Measurements from ENCODE around the gene IER5L. TPM values are rescaled to one million over a fixed set of nuclear protein-coding genes. Genes with fewer than 3 reads are reported as not detected.

IER5L gene
- total RNA-seq, 2 donors from 2014 or later, result 6.8 to 8.1 TPM

DNA sequence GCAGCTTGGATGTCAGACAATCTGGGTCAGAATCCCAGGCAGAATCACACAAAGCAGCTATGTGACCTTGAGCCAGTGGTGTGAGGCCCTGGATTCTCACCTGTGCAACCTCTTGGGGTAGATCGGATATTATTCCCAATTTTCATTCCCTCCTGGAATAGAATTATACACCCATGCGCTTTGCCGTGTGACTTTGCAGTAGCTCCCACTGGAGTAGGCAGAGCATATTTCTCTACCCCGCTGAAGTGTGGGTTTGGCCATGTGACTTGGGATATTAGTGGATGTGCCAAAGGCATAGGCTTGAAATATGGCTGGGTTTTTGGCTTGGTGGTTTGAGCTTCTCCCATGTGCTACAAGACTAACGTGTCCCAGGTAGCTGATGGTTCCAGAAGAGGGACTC, 35.5 kb upstream of the IER5L start:
- Mint-ChIP-seq H3K9me3 (no peaks in the 10 kb centered on the region), H3K36me3 (ENCODE audit: low read depth) (peaks cover 12% of the 10 kb centered on the region), H3K4me1 (peaks cover 15% of the 10 kb centered on the region), H3K27me3 (ENCODE audit: insufficient read depth) (no peaks in the 10 kb centered on the region), H3K4me3 (no peak overlapping the region), H3K27ac (no peak overlapping the region)
- Histone ChIP-seq H3K4me1 (ENCODE audit: control insufficient read depth, insufficient read depth, low read length) (no peaks in the 10 kb centered on the region), H3K9ac (ENCODE audit: extremely low read depth, low read length, poor library complexity, severe bottlenecking) (no peak overlapping the region), H3K27ac (ENCODE audit: low read depth, low read length) (no peak overlapping the region), H3K4me3 (ENCODE audit: low read length) (no peak overlapping the region), H3K36me3 (ENCODE audit: control insufficient read depth, insufficient read depth, low read length) (no peaks in the 10 kb centered on the region), H3K9me3 (ENCODE audit: control insufficient read depth, low read length) (no peaks in the 10 kb centered on the region), H3K27me3 (ENCODE audit: control insufficient read depth, insufficient read depth, low read length, poor library complexity, severe bottlenecking) (no peaks in the 10 kb centered on the region)
- no peak for DNase-seq
- TF ChIP-seq, protein P1, sequence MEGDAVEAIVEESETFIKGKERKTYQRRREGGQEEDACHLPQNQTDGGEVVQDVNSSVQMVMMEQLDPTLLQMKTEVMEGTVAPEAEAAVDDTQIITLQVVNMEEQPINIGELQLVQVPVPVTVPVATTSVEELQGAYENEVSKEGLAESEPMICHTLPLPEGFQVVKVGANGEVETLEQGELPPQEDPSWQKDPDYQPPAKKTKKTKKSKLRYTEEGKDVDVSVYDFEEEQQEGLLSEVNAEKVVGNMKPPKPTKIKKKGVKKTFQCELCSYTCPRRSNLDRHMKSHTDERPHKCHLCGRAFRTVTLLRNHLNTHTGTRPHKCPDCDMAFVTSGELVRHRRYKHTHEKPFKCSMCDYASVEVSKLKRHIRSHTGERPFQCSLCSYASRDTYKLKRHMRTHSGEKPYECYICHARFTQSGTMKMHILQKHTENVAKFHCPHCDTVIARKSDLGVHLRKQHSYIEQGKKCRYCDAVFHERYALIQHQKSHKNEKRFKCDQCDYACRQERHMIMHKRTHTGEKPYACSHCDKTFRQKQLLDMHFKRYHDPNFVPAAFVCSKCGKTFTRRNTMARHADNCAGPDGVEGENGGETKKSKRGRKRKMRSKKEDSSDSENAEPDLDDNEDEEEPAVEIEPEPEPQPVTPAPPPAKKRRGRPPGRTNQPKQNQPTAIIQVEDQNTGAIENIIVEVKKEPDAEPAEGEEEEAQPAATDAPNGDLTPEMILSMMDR (conservative IDR thresholded peaks at IDR 0.05), result no peak
- WGBS, 2 experiments (ENCODE audit: insufficient coverage in 1 of 2, insufficient read length in 1 of 2), result 95 to 97% methylated on average over 5 of the region's 5 CpGs

DNA sequence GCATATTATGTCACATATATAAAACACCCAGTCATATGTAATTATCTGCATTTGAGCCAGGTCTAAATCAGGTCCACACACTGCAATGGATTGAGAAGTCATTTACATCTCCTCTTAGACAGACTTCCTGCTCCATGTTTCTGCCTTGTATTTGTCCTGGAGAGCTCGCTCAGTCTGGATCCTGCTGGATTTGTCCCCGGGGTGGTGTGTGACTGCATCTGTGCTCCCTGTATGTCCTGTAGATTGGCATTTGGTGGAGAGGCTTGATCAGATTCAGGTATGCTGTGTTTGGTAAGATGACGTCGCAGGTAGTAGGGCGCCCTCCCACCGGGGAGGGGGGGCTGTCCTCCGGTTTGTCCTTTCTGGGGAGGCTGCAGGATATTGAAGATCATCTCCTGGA, 33.6 kb upstream of the IER5L start:
- DNase-seq, result no peak
- peaks cover 12% of the 10 kb centered on the region for H3K36me3 Mint-ChIP-seq (ENCODE audit: low read depth)
- H3K4me3 Mint-ChIP-seq, result no peak overlapping the region
- H3K4me1 Mint-ChIP-seq, result peaks cover 22% of the 10 kb centered on the region
- Histone ChIP-seq H3K4me1 (ENCODE audit: control insufficient read depth, insufficient read depth, low read length) (no peaks in the 10 kb centered on the region), H3K36me3 (ENCODE audit: control insufficient read depth, insufficient read depth, low read length) (no peaks in the 10 kb centered on the region), H3K4me3 (ENCODE audit: low read length) (no peak overlapping the region), H3K9ac (ENCODE audit: extremely low read depth, low read length, poor library complexity, severe bottlenecking) (no peak overlapping the region), H3K9me3 (ENCODE audit: control insufficient read depth, low read length) (no peaks in the 10 kb centered on the region), H3K27me3 (ENCODE audit: control insufficient read depth, insufficient read depth, low read length, poor library complexity, severe bottlenecking) (no peaks in the 10 kb centered on the region), H3K27ac (ENCODE audit: low read depth, low read length) (no peak overlapping the region)
- 88 to 89% methylated on average over 5 to 7 of the region's 7 CpGs for WGBS, 2 experiments (ENCODE audit: insufficient coverage in 1 of 2, insufficient read length in 1 of 2)
- TF ChIP-seq, protein P1 (conservative IDR thresholded peaks at IDR 0.05), result no peak
- H3K27ac Mint-ChIP-seq, result no peak overlapping the region
- no peaks in the 10 kb centered on the region for H3K27me3 Mint-ChIP-seq (ENCODE audit: insufficient read depth)
- no peaks in the 10 kb centered on the region for H3K9me3 Mint-ChIP-seq

DNA sequence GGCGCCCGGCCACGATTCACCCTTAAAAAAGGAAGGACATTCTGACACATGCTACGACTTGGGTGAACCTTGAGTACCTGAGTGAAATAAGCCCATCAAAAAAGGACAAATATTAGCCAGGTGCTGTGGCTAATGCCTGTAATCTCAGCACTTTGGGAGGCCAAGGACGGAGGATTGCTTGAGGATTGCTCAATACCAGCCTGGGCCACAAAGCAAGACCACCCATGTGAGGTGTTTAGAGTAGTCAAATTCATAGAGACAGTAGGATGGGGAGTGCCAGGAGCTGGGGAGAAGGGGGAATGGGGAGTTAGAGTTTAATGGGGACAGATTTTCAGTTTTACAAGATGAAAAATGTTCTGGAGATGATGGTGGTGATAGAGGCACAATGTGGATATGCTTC, 32.1 kb upstream of the IER5L start:
- Histone ChIP-seq H3K27me3 (ENCODE audit: control insufficient read depth, insufficient read depth, low read length, poor library complexity, severe bottlenecking) (no peaks in the 10 kb centered on the region), H3K4me1 (ENCODE audit: control insufficient read depth, insufficient read depth, low read length) (no peaks in the 10 kb centered on the region), H3K27ac (ENCODE audit: low read depth, low read length) (no peak overlapping the region), H3K36me3 (ENCODE audit: control insufficient read depth, insufficient read depth, low read length) (no peaks in the 10 kb centered on the region), H3K9me3 (ENCODE audit: control insufficient read depth, low read length) (no peaks in the 10 kb centered on the region), H3K9ac (ENCODE audit: extremely low read depth, low read length, poor library complexity, severe bottlenecking) (no peak overlapping the region), H3K4me3 (ENCODE audit: low read length) (no peak overlapping the region)
- H3K27ac Mint-ChIP-seq, result no peak overlapping the region
- peak overlapping the region; percentile 84 for H3K4me3 Mint-ChIP-seq
- H3K9me3 Mint-ChIP-seq, result no peaks in the 10 kb centered on the region
- peaks cover 22% of the 10 kb centered on the region for H3K4me1 Mint-ChIP-seq
- no peaks in the 10 kb centered on the region for H3K27me3 Mint-ChIP-seq (ENCODE audit: insufficient read depth)
- no peak for DNase-seq
- 85 to 90% methylated on average over 4 of the region's 5 CpGs for WGBS, 2 experiments (ENCODE audit: insufficient coverage in 1 of 2, insufficient read length in 1 of 2)
- peaks cover 10% of the 10 kb centered on the region for H3K36me3 Mint-ChIP-seq (ENCODE audit: low read depth)
- TF ChIP-seq, protein P1 (conservative IDR thresholded peaks at IDR 0.05), result no peak

Data from endodermal cell (in vitro differentiated cells).